CMK (cell line): Measurements from ENCODE around the gene MAGEA6.
"Not testable (repeated sequence)": the region's sequence is repeated elsewhere in the genome, so short reads cannot be mapped to it uniquely, and the experiment has no call there.

ENCODE experiments used
- DNase-seq: peaks from one replicate; pipeline ENCODE4 v3.0.0-alpha.2; 2010; ENCODE audit warnings: low read depth

The MAGEA6 gene

GRCh38 chrX:152769549-152770289 lies at the start of gene MAGEA6:
Gene MAGEA6 (minus strand): TSS chrX:152769689. CDS start chrX:152767650, 2,039 bp downstream.
- DNase-seq, result not testable (repeated sequence)

- DNase-seq, result no peak
These were observed 49.8 kb upstream of the MAGEA6 start for GRCh38 chrX:152819266-152819665.

DNA sequence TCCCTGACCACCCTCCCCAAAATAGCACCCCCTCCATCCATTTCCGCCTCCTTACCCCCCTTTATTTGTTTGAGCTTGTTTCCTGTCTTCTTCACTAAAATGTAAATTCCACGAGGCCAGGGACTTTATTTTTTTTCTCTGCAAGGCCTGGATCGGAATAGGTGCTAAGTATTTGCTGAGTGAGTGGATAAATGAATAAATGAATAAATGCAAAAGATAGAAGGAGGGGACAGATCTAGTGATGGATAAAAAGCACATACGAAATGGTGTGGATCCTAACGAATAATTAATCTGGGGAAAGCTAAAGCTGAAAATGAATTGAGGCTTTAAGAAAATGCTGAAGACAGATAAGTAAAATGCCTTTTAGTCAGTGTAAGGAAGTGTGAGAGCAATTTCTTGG lies 48.9 kb upstream of the MAGEA6 start:
- DNase-seq, result no peak

DNA sequence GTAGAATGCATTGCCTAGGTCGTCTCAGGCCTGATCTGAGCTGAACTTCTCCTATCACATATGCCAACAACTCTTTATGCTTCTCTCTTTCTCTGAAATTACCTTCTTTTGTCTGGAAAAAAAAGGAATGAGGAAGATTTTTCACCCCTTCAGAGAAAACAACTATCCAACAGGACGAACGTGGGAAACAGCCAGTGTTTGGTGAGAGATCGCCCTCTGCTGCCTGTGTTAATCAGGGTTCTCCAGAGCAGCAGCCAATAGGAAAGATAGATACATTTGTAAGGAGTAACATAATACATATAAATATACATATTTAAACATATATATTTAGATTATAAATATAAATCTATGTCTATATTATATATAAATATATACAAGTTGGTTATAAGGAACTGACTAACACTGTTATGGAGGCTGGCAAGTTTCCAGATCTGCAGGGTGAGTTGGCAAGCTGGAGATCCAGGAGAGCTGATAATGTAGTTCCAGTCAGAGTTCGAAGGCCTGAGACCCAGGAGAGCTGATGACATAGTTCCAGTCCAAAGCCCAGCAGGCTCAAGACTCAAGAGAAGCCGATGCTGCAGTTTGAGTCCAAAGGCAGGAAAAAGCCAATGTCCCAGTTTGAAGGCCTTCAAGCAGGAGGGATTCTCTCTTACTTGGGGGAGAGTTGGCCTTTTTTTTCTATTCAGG lies 47.7 kb upstream of the MAGEA6 start:
- no peak for DNase-seq

DNA sequence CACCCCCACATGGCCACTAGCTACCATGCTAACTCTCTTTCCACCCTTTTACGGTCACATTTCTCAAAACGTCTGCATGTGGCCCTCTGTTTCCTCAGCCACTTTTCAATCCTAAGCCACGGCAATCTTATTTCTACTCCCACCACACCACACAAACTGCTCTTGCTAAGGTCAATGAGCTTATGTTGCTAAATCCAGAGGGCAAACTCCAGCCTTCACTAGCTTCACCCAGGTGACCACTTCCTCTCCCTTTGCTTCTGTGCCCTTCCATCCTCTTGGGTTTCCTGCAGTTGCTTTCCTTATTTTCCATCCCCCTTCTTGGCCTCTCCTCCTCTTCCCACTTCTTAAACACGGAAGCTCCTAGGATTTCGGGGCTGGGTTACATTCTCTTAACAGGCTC lies 44.6 kb upstream of the MAGEA6 start:
- no peak for DNase-seq

- DNase-seq, result no peak
These were observed 43.7 kb upstream of the MAGEA6 start for GRCh38 chrX:152813206-152813605.

DNA sequence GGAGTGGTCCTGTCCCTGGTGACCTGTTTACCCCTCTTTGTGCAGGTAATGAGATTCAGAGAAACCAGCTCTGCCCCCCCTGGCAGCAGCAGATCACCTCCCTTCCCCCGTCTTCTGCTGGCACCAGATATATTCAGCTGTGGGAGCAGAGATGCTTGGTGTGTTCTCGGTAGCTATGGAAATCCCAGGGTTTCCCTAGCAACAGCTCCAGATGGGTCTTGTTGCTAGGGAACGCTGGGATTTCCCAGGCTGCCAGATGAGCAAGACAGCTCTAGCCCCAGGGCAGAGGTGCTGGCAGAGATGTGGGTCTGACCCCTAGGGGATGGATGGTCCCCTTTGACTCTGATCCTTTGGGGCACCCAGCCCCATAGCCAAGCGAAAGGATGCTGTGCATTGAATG lies 40.9 kb upstream of the MAGEA6 start:
- DNase-seq, result no peak

DNA sequence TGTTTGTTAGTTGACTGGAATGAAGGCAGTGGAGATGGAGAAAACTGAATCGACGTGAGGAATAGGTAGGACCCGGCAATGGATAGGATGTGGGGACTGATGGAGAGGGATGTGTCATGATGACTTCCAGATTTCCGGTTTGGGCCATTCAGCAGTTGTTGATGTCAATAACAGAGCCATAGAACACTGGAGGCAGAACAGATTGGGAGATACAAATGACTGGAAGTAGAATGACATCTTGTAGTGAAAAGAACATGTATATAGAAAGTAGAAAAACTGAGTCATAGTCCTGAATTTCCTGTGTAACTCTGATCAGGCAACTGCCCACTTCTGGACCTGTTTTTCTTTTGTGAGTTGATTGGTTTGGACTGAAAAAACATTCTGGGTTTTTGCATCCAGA lies 36.5 kb upstream of the MAGEA6 start:
- DNase-seq, result no peak

DNA sequence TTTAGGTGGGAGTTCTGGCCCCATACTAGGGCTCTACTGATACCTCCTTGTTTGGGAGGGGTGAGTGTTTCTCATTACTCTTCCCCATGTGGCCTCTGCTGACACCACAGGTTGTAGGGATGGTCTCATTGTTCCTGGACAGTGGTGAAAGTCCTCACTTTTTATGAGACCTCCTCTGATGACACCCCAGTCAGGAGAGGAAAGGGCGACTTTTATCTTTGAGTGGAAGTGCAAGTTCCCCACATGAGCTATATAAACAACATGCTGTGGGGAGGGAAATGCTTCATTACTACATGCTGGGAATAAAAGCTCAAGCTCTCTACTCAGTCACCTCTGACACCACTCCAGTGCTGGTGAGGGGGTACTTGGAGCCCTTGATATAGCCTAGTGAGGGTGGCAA lies 29.5 kb upstream of the MAGEA6 start:
- DNase-seq, result no peak

DNA sequence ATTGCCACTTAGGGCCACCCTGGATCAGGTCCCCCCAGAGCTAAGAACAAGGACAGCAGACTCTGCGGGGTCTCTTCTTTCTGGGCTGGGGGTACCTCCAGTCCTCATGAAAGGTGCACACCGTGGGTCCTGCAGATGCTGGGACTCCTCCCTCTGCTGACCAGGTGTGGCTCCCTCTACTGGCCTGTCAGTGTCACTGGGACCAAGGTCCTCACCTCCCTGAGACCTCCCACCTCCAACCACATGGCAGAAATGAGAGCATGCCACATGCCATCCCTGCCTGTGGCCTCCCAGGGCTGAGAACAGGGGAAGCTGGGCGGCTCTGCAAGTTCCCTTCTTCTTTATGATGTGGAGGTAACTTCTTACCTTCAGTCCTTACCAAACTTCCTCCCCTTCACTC lies 17.6 kb upstream of the MAGEA6 start:
- not testable (repeated sequence) for DNase-seq

DNA sequence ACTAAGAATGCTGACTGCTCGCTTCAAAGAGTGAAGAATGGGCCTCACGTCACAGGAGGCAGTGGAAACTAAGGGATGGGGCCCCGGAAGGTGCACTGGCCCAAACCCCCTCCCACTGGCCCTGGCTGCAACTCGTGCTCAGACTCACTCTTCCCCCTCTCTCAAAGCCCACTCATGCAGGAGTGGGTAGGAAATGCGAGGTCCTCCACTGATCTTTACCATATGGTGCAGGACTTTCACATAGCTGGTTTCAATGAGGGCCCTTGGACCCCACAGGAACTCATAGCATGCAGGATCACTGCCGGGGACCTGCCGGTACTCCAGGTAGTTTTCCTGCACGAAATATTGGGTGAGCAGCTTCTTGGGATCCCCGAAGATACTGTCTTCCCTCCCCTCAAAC lies 2.9 kb downstream of the MAGEA6 start:
- DNase-seq, result not testable (repeated sequence)

DNA sequence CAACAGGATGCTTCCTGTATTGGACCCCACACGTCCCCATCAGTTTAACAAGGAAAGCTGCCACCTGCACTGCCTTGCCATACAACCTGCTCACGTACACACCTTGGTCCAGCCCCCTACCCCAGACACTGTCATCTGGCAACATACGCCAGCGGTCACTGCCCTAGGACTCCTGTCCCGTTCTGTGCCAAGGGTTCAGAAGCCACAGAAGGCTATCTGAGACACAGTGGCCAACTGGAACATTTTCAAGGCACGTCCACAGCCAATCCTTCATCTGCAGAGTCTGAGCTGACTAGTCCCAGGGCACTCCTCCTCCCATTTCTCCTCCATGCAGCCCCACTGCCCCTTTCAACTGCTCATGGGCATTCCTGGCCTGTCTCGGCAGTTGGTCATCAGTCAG lies 7.9 kb downstream of the MAGEA6 start:
- not testable (repeated sequence) for DNase-seq

DNA sequence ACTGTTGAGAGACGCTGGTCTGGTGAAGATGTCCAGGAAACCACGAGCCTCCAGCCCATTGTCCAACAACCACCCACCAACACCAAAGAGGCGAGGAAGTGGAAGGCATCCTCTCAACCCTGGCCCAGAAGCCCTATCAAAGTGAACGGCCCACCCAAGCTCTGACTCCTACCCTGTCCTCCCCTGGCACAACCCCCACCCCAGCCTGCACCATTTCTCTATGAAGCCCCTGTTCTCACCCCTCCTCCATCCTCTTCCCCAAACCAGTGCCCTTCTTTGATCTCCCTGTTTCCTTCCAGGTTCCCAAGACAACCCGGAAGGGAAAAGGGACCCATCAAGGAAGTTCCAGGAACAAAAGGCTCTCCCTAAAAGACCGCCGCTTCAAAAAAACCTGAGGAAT lies 9.9 kb downstream of the MAGEA6 start:
- not testable (repeated sequence) for DNase-seq

GRCh38 chrX:152758918-152759317 lies 10.6 kb downstream of the MAGEA6 start, which contains the start of gene CSAG3:
Gene CSAG3 (plus strand): TSS chrX:152759218.
- not testable (repeated sequence) for DNase-seq

DNA sequence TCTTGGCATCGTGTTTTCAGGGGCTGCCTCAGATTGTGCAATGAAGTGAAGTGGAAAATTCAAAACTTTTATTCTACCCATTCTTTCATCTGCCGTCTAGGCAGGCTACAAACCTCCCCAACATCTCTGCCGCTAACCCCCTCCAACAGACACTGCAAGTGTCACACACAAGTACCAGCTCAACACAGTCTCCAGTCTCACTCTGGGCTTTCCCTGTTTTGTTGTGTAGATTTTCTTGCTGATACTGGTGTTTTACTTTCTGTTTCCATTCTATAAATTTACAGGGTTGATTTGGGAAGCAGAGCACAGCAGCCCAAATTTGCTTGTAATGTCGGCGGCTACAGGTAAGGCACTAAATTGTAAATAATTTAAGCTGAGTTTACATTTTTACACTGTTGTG lies 14.6 kb downstream of the MAGEA6 start:
- not testable (repeated sequence) for DNase-seq

GRCh38 chrX:152753686-152754650 lies 15.5 kb downstream of the MAGEA6 start, which contains the start of gene MAGEA2:
Gene MAGEA2 (minus strand): TSS chrX:152753842. CDS start chrX:152751363, 2,479 bp downstream.
- not testable (repeated sequence) for DNase-seq

- DNase-seq, result no peak
These were observed 30.9 kb downstream of the MAGEA6 start for GRCh38 chrX:152738560-152738959.

- not testable (repeated sequence) for DNase-seq
These were observed 33.0 kb downstream of the MAGEA6 start for GRCh38 chrX:152736528-152736927.

DNA sequence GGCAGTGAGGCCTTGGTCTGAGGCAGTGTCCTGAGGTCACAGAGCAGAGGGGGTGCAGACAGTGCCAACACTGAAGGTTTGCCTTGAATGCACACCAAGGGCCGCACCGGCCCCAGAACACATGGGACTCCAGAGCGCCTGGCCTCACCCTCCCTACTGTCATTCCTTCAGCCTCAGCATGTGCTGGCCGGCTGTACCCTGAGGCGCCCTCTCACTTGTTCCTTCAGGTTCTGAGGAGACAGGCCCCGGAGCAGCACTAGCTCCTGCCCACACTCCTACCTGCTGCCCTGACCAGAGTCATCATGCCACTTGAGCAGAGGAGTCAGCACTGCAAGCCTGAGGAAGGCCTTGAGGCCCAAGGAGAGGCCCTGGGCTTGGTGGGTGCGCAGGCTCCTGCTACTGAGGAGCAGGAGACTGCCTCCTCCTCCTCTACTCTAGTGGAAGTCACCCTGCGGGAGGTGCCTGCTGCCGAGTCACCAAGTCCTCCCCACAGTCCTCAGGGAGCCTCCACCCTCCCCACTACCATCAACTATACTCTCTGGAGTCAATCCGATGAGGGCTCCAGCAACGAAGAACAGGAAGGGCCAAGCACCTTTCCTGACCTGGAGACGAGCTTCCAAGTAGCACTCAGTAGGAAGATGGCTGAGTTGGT lies 33.5 kb downstream of the MAGEA6 start:
- DNase-seq, result no peak

GRCh38 chrX:152735101-152735500 lies 34.4 kb downstream of the MAGEA6 start:
- no peak for DNase-seq

- DNase-seq, result not testable (repeated sequence)
These were observed 35.2 kb downstream of the MAGEA6 start for GRCh38 chrX:152734143-152734858.
